PC-9 (cell line): ENCODE measurements around the gene DCAF12. TPM values are rescaled to one million over a fixed set of nuclear protein-coding genes. Genes with fewer than 3 reads are reported as not detected.

Experiments
- BruUV-seq: library from RNA; stranded (reverse); fragments of 400-500 nt; replicated peaks from 2 replicates; lab custom pipeline; 2021; lab: Mats Ljungman, UMichigan
- CTCF ChIA-PET: fragments of 300-600 bp; sonication (Branson Sonifier 250); formaldehyde crosslinking; loops from one replicate; lab custom pipeline; 2022; ENCODE audit warnings: antibody characterized with exemption; lab: Charles Lee
- POLR2A ChIA-PET: fragments of 300-600 bp; sonication (Branson Sonifier 250); formaldehyde crosslinking; loops from one replicate; lab custom pipeline; 2022; ENCODE audit warnings: antibody characterized with exemption; ENCODE audit not compliant: unreplicated experiment; lab: Charles Lee
- DNase-seq, 2 experiments: peaks; one replicate each; pipeline versions ENCODE4 v3.0.0 to v3.0.0-alpha.2; 2015 to 2022; ENCODE audit warnings: mixed read lengths in 1 of 2
- H2AFZ ChIP-seq: fragments of 200-600 bp; sonication (generic); 2 replicates; pipeline ENCODE4 v1.8.1; 2017; ENCODE audit warnings: antibody characterized with exemption
- H3F3A ChIP-seq: fragments of 200-600 bp; sonication (generic); 2 replicates; pipeline ENCODE4 v1.8.1; 2017; ENCODE audit warnings: antibody characterized with exemption, mild to moderate bottlenecking, low read depth; ENCODE audit not compliant: insufficient read depth
- H3K27ac ChIP-seq: fragments of 200-600 bp; sonication (generic); 2 replicates; pipeline ENCODE4 v1.6.1; 2016; ENCODE audit warnings: mixed run types
- H3K27me3 ChIP-seq: fragments of 200-600 bp; sonication (generic); 2 replicates; pipeline ENCODE4 v1.6.1; 2016; ENCODE audit warnings: low read depth, mixed run types; ENCODE audit not compliant: insufficient read depth
- H3K36me3 ChIP-seq: fragments of 200-600 bp; sonication (generic); 2 replicates; pipeline ENCODE4 v1.6.1; 2016; ENCODE audit warnings: low read depth, mixed run types
- H3K4me1 ChIP-seq: fragments of 200-600 bp; sonication (generic); replicated peaks from 2 replicates; pipeline ENCODE4 v1.6.1; 2016; ENCODE audit warnings: mixed run types; ENCODE audit not compliant: insufficient read depth
- H3K4me2 ChIP-seq: fragments of 200-600 bp; sonication (generic); 2 replicates; pipeline ENCODE4 v1.6.1; 2017; ENCODE audit warnings: mixed run types
- H3K4me3 ChIP-seq: fragments of 200-600 bp; sonication (generic); 2 replicates; pipeline ENCODE4 v1.6.1; 2016; ENCODE audit warnings: mixed run types
- H3K79me2 ChIP-seq: fragments of 200-600 bp; sonication (generic); 2 replicates; pipeline ENCODE4 v1.6.1; 2017; ENCODE audit warnings: low read depth, mixed run types
- H3K9me2 ChIP-seq: fragments of 200-600 bp; sonication (generic); 2 replicates; pipeline ENCODE4 v1.8.1; 2017; ENCODE audit warnings: mild to moderate bottlenecking; ENCODE audit not compliant: insufficient read depth
- H3K9me3 ChIP-seq: fragments of 200-600 bp; sonication (generic); 2 replicates; pipeline ENCODE4 v1.8.1; 2016; ENCODE audit warnings: low read depth; ENCODE audit not compliant: insufficient read depth
- H4K20me1 ChIP-seq: fragments of 200-600 bp; sonication (generic); 2 replicates; pipeline ENCODE4 v1.8.1; 2017; ENCODE audit not compliant: insufficient read depth
- EZH2 ChIP-seq: fragments of 200-600 bp; sonication (generic); IDR thresholded peaks from 2 replicates; pipeline ENCODE4 v1.8.0; 2017; ENCODE audit warnings: antibody characterized with exemption, low read depth
- intact Hi-C: fragments of 100-400 bp; cut with micrococcal nuclease; formaldehyde crosslinking; loops from one replicate; pipeline ENCODE4 v1.10.0; 2022; ENCODE audit not compliant: unreplicated experiment
- total RNA-seq: library from RNA; stranded (reverse); gene quantifications from 2 replicates; pipeline ENCODE4 v1.2.3, GENCODE V29; 2021
- TF ChIP-seq, protein P1 (sequence below): fragments of 200-600 bp; sonication (generic); conservative IDR thresholded peaks from 2 replicates; pipeline ENCODE4 v1.6.1; 2017; ENCODE audit warnings: mixed run types, antibody characterized with exemption, mild to moderate bottlenecking, moderate library complexity

The DCAF12 gene
- total RNA-seq, 1 experiment from 2014 or later = 23.4 TPM

DNA sequence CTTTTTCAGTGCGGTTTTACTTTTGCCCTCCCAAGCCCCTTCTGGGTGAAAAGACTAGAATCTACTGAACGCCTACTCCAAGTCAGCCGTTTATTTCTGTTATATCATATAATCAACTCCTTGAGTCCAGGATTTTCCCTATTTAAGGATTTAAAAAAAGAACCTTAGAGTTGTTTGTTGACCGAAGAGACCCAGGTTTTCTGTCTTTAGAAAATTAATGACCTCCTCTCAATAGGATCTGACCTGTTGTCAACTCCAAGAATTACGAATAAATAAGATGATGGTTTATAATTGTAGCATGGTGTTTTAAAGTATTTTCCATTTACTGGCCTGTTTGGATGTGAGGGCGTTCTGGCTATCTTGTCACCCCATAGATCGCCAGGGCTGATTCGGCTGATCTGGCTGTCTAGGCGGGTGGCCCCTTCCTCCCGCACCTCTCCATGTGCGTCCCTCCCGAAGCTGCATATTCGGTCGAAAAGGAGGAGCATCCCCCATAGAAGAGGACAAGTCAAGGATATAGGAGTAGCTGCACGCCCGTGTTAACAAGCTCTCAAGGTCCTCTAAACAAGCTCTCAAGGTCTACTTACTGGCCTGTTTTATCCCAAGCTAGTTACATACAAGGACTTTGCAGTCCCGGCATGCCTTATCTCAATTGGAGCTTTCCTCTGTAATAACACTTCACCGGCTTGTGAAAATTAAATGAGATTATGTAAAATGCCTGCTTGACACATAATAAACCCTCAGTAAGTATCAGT is 76.7 kb downstream of the DCAF12 start:
- Histone ChIP-seq H4K20me1 (peaks cover 13% of the 10 kb centered on the region), H3K9me2 (no peaks in the 10 kb centered on the region), H3F3A (no peaks in the 10 kb centered on the region), H3K4me2 (peak overlapping the region; percentile 98), H3K36me3 (no peaks in the 10 kb centered on the region), H3K79me2 (peaks cover 37% of the 10 kb centered on the region), H2AFZ (peak overlapping the region; percentile 85), H3K27ac (peak overlapping the region; percentile 90), H3K4me3 (peak overlapping the region; percentile 69), H3K9me3 (no peaks in the 10 kb centered on the region), H3K4me1 (peaks cover 20% of the 10 kb centered on the region), H3K27me3 (no peaks in the 10 kb centered on the region)
- ChIA-PET CTCF (interaction anchor here (0.6 kb wide), 1 partner anchor 20 kb away, joined by 3 read pairs; no protein-coding TSS in a partner anchor), POLR2A (interaction anchor here (0.5 to 0.7 kb wide), 3 partner anchors 24 to 323 kb away, joined by 3 to 4 read pairs (median 3); no protein-coding TSS in a partner anchor)
- TF ChIP-seq, protein P1, sequence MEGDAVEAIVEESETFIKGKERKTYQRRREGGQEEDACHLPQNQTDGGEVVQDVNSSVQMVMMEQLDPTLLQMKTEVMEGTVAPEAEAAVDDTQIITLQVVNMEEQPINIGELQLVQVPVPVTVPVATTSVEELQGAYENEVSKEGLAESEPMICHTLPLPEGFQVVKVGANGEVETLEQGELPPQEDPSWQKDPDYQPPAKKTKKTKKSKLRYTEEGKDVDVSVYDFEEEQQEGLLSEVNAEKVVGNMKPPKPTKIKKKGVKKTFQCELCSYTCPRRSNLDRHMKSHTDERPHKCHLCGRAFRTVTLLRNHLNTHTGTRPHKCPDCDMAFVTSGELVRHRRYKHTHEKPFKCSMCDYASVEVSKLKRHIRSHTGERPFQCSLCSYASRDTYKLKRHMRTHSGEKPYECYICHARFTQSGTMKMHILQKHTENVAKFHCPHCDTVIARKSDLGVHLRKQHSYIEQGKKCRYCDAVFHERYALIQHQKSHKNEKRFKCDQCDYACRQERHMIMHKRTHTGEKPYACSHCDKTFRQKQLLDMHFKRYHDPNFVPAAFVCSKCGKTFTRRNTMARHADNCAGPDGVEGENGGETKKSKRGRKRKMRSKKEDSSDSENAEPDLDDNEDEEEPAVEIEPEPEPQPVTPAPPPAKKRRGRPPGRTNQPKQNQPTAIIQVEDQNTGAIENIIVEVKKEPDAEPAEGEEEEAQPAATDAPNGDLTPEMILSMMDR = no peak
- no peak for TF ChIP-seq EZH2
- intact Hi-C loops = no loop called here
- DNase-seq = no peak
- TSS peak; percentile 89 for BruUV-seq

- peaks cover 13% of the 10 kb centered on the region for H4K20me1 ChIP-seq
- H3K9me2 ChIP-seq = no peaks in the 10 kb centered on the region
- DNase-seq = peak; percentile 81 to 89
- H3K9me3 ChIP-seq = no peaks in the 10 kb centered on the region
- no peaks in the 10 kb centered on the region for H3K27me3 ChIP-seq
- H3K79me2 ChIP-seq = peaks cover 46% of the 10 kb centered on the region
- no TSS peak for BruUV-seq
- peaks cover 20% of the 10 kb centered on the region for H3K4me1 ChIP-seq
- peak within 1 kb of the TSS; percentile 69 for H3K4me3 ChIP-seq
- no peaks in the 10 kb centered on the region for H3F3A ChIP-seq
- H3K36me3 ChIP-seq = no peaks in the 10 kb centered on the region
- H3K4me2 ChIP-seq = peak within 1 kb of the TSS; percentile 98
- POLR2A ChIA-PET = interaction anchor here (0.5 to 0.9 kb wide), 4 partner anchors 24 to 324 kb away, joined by 3 to 15 read pairs (median 3); no protein-coding TSS in a partner anchor
- intact Hi-C loops = no loop called here
- TF ChIP-seq, protein P1 = no peak
- TF ChIP-seq EZH2 = no peak
- peak within 1 kb of the TSS; percentile 85 for H2AFZ ChIP-seq
- H3K27ac ChIP-seq = peak within 1 kb of the TSS; percentile 90
- CTCF ChIA-PET = interaction anchor here (0.5 to 0.7 kb wide), 2 partner anchors 24 to 46 kb away, joined by 3 to 15 read pairs; no protein-coding TSS in a partner anchor
Observed at GRCh38 chr9:34048727-34049629, 77.5 kb downstream of the DCAF12 start, which contains the start of gene UBAP2. Gene UBAP2 (minus strand): TSS chr9:34048887. CDS start chr9:34017148, 31,739 bp downstream.
